ENCODE measurements around the gene ZNF417.
"Not testable (repeated sequence)": the region's sequence is repeated elsewhere in the genome, so short reads cannot be mapped to it uniquely, and the experiment has no call there.

ZNF417 gene

DNA sequence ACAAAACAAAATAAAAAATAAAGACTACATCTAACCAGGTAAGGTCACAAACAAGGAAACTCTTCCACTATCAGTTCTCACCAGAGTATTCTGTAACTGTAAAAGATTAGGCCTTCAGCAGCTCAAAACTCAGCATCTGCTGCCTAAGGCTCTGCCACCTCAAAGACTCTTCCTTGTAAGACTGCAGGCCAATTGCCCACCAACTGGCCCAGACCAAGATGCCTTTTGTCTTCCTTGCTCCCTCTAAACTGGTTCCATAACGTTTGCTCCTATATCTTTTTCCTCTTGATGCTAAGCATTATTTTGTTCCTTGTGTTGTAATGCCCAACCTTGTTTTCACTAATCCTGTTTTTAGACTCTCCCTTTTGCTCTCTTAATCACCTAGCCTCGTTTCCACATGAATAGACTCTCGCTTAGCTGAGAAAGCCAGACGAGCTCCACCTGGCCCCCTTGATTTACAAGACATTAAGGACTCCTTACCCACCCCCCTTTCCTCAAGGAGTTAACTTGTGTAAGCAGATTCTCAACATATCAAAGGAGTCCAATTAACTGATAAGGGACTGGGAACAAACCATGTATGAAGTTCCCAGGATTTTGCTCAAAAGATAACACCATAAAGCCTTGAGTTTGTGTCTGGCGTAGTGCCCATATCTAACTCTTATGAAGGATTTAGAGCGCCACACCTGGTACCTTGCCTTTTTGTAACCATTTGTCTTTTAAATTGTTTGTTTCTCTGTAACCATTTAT, 29.0 kb downstream of the ZNF417 start:
- DNase-seq = peak; percentile 16

DNA sequence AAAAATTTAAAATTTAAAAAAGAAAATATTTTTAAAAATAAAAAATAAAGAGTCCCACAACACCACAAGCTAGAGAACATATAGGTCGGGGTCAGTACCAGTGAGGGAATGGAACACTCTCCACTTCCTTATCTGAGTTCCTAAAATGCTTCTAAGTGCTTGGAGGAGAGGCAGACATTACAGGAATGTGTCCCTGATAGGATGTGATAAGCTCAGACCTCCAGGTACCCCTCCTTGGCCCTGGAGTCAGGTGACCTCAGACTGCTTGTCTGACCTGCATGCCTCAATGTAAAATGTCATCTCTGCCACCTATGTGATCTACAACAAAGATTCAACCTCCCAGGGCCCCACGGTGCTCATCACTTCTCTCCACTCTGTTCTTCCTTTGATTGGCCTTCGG, 30.3 kb downstream of the ZNF417 start:
- DNase-seq = no peak

DNA sequence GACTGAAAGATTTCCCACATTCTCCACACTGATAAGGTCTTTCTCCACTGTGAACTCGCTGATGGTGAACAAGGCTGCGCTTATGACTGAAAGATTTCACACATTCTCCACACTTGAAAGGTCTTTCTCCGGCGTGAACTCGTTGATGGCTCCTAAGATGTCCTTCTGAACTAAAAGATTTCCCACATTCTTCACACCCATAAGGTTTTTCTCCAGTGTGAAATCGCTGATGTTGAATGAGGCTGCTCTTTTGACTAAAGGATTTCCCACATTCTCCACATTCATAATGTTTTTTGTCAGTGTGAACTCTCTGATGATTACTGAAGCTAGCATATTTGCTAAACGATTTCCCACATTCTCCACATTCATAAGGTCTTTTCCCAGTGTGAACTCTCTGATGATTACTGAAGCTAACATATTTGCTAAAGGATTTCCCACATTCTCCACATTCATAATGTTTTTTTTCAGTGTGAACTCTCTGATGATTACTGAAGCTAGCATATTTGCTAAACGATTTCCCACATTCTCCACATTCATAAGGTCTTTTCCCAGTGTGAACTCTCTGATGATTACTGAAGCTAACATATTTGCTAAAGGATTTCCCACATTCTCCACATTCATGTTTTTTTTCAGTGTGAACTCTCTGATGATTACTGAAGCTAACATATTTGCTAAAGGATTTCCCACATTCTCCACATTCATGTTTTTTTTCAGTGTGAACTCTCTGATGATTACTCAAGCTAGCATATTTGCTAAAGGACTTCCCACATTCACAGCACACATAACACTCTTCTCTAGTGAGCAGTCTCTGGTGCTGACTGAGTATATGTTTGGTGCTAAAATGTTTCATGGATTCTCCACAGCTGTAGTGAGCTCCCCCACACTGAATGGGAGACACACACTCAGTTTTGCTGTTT, 42.3 kb downstream of the ZNF417 start:
- DNase-seq = not testable (repeated sequence)

DNA sequence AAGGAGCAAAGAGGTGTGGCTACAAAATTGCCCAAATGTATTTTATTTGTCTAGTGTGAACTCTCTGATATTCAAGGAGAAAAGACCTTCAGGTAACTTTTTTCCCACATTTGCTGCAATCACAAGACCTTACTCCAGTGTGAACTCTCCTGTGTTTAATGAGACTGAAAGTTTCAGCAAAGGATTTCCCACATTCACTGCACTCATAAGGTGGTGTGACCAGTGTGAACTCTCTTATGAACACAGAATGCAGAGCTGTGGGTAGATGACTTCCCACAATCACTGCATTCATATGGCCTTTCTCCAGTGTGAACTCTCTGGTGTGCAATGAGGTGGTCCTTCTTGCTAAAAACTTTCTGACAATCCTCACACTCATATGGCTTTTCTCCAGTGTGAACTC, 43.9 kb downstream of the ZNF417 start:
- DNase-seq = no peak

DNA sequence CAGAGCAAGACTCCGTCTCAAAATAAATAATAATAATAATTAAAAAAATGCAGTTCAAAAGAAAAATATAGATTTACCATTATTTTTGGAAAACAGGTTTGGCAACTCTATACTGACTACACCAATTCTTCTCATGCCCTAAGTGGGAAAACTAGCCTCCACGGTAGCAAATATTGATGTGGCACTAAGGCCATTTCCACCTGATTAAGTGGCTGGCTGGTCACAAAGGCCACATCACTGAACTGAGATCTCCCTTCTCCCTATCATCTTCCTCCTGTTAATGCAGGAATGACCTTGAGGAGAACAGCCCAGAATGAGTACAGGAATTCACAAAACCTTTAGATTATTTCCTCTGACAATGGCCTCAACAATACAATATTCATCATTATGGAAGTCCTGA, 46.2 kb downstream of the ZNF417 start:
- DNase-seq = no peak

DNA sequence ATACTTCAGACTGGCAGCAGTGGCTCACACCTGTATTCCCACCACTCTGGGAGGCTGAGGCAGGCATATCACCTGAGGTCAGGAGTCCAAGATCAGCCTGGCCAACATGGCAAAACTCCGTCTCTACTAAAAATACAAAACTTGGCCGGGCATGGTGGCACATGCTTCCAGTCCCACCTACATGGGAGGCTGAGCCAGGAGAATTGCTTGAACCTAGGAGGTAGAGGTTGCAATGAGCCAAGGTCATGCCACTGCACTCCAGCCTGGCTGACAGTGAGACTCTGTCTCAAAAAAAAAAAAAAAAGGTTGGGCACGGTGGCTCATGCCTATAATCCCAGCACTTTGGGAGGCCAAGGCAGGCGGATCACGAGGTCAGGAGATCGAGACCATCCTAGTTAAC, 46.7 kb downstream of the ZNF417 start:
- DNase-seq = not testable (repeated sequence)

DNA sequence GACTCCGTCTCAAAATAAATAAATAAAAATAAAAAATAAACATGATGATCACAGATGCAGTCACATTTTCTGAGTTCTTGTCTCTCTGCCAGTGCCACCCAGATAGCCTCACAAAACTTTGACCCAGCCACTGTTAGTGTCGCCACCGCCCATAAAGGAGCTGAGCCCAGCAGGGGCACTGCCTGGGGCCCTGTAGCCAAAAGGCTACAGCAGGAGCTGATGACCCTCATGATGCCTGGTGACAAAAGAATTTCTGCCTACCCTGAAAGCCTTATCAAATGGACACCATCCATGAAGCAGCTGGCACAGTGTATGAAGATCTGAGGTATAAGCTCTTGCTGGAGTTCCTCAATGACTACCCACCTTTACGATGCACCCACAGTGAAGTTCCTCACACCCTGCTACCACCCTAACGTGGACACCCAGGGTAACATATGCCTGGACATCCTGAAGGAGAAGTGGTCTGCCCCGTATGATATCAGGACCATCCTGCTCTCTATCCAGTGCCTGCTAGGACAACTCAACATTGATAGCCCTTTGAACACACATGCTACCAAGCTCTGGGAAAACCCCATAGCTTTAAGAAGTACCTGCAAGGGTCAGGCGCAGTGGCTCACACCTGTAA, 48.4 kb downstream of the ZNF417 start:
- no peak for DNase-seq

Data from RPMI8226 (cell line).